Heart left ventricle (tissue), 13 donors: ENCODE measurements around the gene MSH5.

Source experiments
- CTCF ChIP-seq, 12 donors: fragments of 200-600 bp; sonication (generic) in 4 of 12; IDR thresholded peaks; one replicate each; pipeline versions ENCODE4 v1.5.0 to v1.8.0; 2018 to 2022; ENCODE audit warnings: antibody characterized with exemption in 12 of 12, mild to moderate bottlenecking in 5 of 12
- POLR2A ChIP-seq, 2 donors: fragments of 450-650 bp; IDR thresholded peaks; one replicate each; pipeline ENCODE4 v1.6.1; 2017; ENCODE audit warnings: antibody characterized with exemption in 2 of 2, mild to moderate bottlenecking in 2 of 2, moderate library complexity in 2 of 2
- donor health status: ischemic (EF 13 %, LVEDD 7.1; RV severe dilation, severe dysfunction).
- donor health status: DM: no; HTN: yes; CAD: no.
- donor health status: DM: no; HTN: no; CAD: no.
- donor health status: ischemic (EF 25% LVEDD 6.9; RV normal size, moderate dysfunction).
- donor health status: ischemic (EF 25% LVEDD 5.7; RV mildly dilated, moderate dysfunction).
- donor health status: ischemic (EF 35%, LVEDD 5.7; RV mildly dilated, moderate dysfunction).
- donor health status: nonischemic (EF 11% LVEDD 7.7; RV severe dilation, severe dysfunction).
- donor health status: DM: yes; HTN: yes; CAD: no.
- donor health status: PGD.
- donor health status: ischemic (EF 29% LVEDD 5.4; RV normal size, mild dysfunction).
- donor health status: nonischemic (EF 23%, LVEDD 6.1; RV moderate dilation, normal function).

- TF ChIP-seq POLR2A (IDR thresholded peaks at IDR 0.05) = no peak
- TF ChIP-seq CTCF (IDR thresholded peaks at IDR 0.05) = no peak
Observed at GRCh38 chr6:31732029-31732428, 7.8 kb upstream of the MSH5 start.
